B cell (primary cell): ENCODE measurements around the gene SMG7.

Experiments
- CTCF ChIP-seq: fragments of 200-600 bp; IDR thresholded peaks from one replicate; pipeline ENCODE4 v1.8.0; 2022; ENCODE audit warnings: antibody characterized with exemption, mild to moderate bottlenecking
- EZH2 ChIP-seq: IDR thresholded peaks from 2 replicates; pipeline ENCODE4 v1.6.1; 2012; ENCODE audit warnings: borderline replicate concordance, low read depth, mild to moderate bottlenecking, moderate library complexity, low read length; ENCODE audit not compliant: insufficient read depth, poor library complexity, severe bottlenecking

GRCh38 chr1:183550915-183551314 is 78.6 kb downstream of the SMG7 start:
- TF ChIP-seq CTCF = no peak
- no peak for TF ChIP-seq EZH2
